ENCODE results near the gene SLAMF1.

The SLAMF1 gene

GRCh38 chr1:160664573-160665051 is 17.8 kb upstream of the SLAMF1 start:
- DNase-seq = no peak

GRCh38 chr1:160662910-160663309 is 16.1 kb upstream of the SLAMF1 start:
- DNase-seq = no peak

- DNase-seq = no peak
These were observed 12.7 kb upstream of the SLAMF1 start for GRCh38 chr1:160659566-160659965.

GRCh38 chr1:160658814-160659193 is 12.0 kb upstream of the SLAMF1 start:
- no peak for DNase-seq

GRCh38 chr1:160658162-160658813 is 11.4 kb upstream of the SLAMF1 start:
- DNase-seq = no peak

- DNase-seq = no peak
These were observed 10.5 kb upstream of the SLAMF1 start for GRCh38 chr1:160657250-160657781.

- DNase-seq = no peak
These were observed 9.9 kb upstream of the SLAMF1 start for GRCh38 chr1:160656737-160657136.

GRCh38 chr1:160653620-160654016 is 6.8 kb upstream of the SLAMF1 start:
- DNase-seq = no peak

GRCh38 chr1:160652924-160653619 is 6.2 kb upstream of the SLAMF1 start:
- no peak for DNase-seq

GRCh38 chr1:160652065-160652641 is 5.3 kb upstream of the SLAMF1 start:
- DNase-seq = peak; percentile 90

- DNase-seq = peak; percentile 56
These were observed 4.7 kb upstream of the SLAMF1 start for GRCh38 chr1:160651433-160652064.

GRCh38 chr1:160647329-160647720 is 481 bp upstream of the SLAMF1 start:
- no peak for DNase-seq

GRCh38 chr1:160646180-160646579 is 664 bp downstream of the SLAMF1 start:
- DNase-seq = no peak

- no peak for DNase-seq
These were observed 1.3 kb downstream of the SLAMF1 start for GRCh38 chr1:160645386-160646130.

GRCh38 chr1:160644399-160644798 is 2.4 kb downstream of the SLAMF1 start:
- no peak for DNase-seq

- no peak for DNase-seq
These were observed 3.7 kb downstream of the SLAMF1 start for GRCh38 chr1:160643138-160643537.

GRCh38 chr1:160642281-160642644 is 4.6 kb downstream of the SLAMF1 start:
- no peak for DNase-seq

GRCh38 chr1:160641323-160642280 is 5.2 kb downstream of the SLAMF1 start:
- DNase-seq = no peak

GRCh38 chr1:160640359-160641123 is 6.3 kb downstream of the SLAMF1 start:
- no peak for DNase-seq

GRCh38 chr1:160639652-160640051 is 7.2 kb downstream of the SLAMF1 start:
- DNase-seq = no peak

- no peak for DNase-seq
These were observed 7.9 kb downstream of the SLAMF1 start for GRCh38 chr1:160638926-160639325.
